Adrenal gland (tissue), 12 donors: Measurements from ENCODE around the gene OBSL1. TPM values are rescaled to one million over a fixed set of nuclear protein-coding genes. Genes with fewer than 3 reads are reported as not detected.

Source experiments
- DNase-seq, 7 donors: peaks; one replicate each; pipeline ENCODE4 v3.0.0-alpha.2; 2019 to 2020
- H3K27ac ChIP-seq, 5 donors: fragments of 200-600 bp; sonication (generic) in 4 of 5; 1 replicate in 3 of 5; 2 replicates in 2 of 5; pipeline versions ENCODE4 v1.5.1 to v1.8.0; 2016 to 2020; ENCODE audit warnings: mild to moderate bottlenecking in 1 of 5
- H3K27me3 ChIP-seq: fragments of 200-600 bp; 2 replicates; pipeline ENCODE4 v1.8.0; 2021
- H3K36me3 ChIP-seq, 2 donors: fragments of 200-600 bp; replicated peaks in 1 of 2; 1 replicate in 1 of 2; 2 replicates in 1 of 2; pipeline versions ENCODE4 v1.5.1 to v1.8.0; 2018 to 2022
- H3K4me1 ChIP-seq, 2 donors: fragments of 200-600 bp; replicated peaks in 1 of 2; 1 replicate in 1 of 2; 2 replicates in 1 of 2; pipeline versions ENCODE4 v1.5.1 to v1.8.0; 2018 to 2021
- H3K4me3 ChIP-seq, 4 donors: fragments of 200-600 bp; sonication (generic) in 3 of 4; one replicate each; pipeline ENCODE4 v1.5.1; 2016 to 2018
- H3K9me3 ChIP-seq, 3 donors: fragments of 200-600 bp; sonication (generic) in 1 of 3; replicated peaks in 1 of 3; 1 replicate in 2 of 3; 2 replicates in 1 of 3; pipeline versions ENCODE4 v1.5.1 to v1.8.0; 2016 to 2021
- CTCF ChIP-seq, 6 experiments: fragments of 450-650 bp in 4 of 6; fragments of 200-600 bp in 2 of 6; sonication (generic) in 1 of 6; IDR thresholded peaks; 1 replicate in 5 of 6; 2 replicates in 1 of 6; pipeline versions ENCODE4 v1.5.1 to v1.8.0; 2016 to 2021; ENCODE audit warnings: antibody characterized with exemption in 6 of 6, mild to moderate bottlenecking in 2 of 6, moderate library complexity in 1 of 6
- POLR2A ChIP-seq, 2 donors: fragments of 450-650 bp; IDR thresholded peaks; one replicate each; pipeline ENCODE4 v1.6.1; 2017; ENCODE audit warnings: antibody characterized with exemption in 2 of 2, mild to moderate bottlenecking in 2 of 2, moderate library complexity in 1 of 2
- whole genome bisulfite sequencing, 4 donors: extraction: QIAGEN DNeasy Blood & Tissue Kit in 2 of 4; methylation state at CpG; one replicate each; pipeline versions ENCODE4 v1.1.5 to v1.1.7; 2013 to 2017; 5-methylcytosine and 5-hydroxymethylcytosine counted together
- intact Hi-C, 2 donors: fragments of 100-400 bp; cut with DNase I; formaldehyde crosslinking; loops; one replicate each; pipeline versions ENCODE4 v1.14.1 to v1.15.0; 2022 to 2023
- polyA plus RNA-seq, 3 donors: library from polyadenylated mRNA; stranded (reverse); fragments of 200-250 nt in 2 of 3; fragments of 350-450 nt in 1 of 3; fragmentation: Illumina TruSeq in 1 of 3; extraction: RNeasy Lipid Tissue Mini Kit (QIAGEN cat#74804) in 1 of 3; gene quantifications; one replicate each; pipeline ENCODE4 v1.2.3, GENCODE V29; 2013 to 2014
- total RNA-seq, 9 donors: library from RNA; depleted of rRNA in 4 of 9; stranded (reverse); fragments of >200 nt in 4 of 9; fragments of 120-200 nt in 1 of 9; fragmentation: NEBNext Ultra II Directional in 1 of 9; extraction: Animal tissue kit (Norgen Biotek cat#: 25700) in 1 of 9; gene quantifications; one replicate each; pipeline versions ENCODE4 v1.1.0 to v1.2.4, GENCODE V29; 2013 to 2023
- donor health status: healthy with polysubstance abuse.
- donor health status: Bipolar disorder and iron deficiency.
- donor health status: DM: yes; HTN: yes; CAD: no.
- donor health status: DM: no; HTN: no; CAD: no.
- donor health status: DM: no; HTN: no; CAD: no.
- donor health status: DM: yes; HTN: yes; CAD: no.

OBSL1 gene
- total and polyA plus RNA-seq, 12 donors, result 63.9 to 427 (median 181) TPM

- Histone ChIP-seq H3K4me1 (no peaks in the 10 kb centered on the region), H3K9me3 (no peaks in the 10 kb centered on the region), H3K27ac (no peak overlapping the region), H3K4me3 (no peak overlapping the region), H3K36me3 (peaks cover 0 to 60% of the 10 kb centered on the region in 2 donors), H3K27me3 (no peaks in the 10 kb centered on the region)
- no peak for DNase-seq
- TF ChIP-seq POLR2A (IDR thresholded peaks at IDR 0.05) (no peak), CTCF (IDR thresholded peaks at IDR 0.05) (no peak)
- intact Hi-C loops, result no loop called here
- WGBS, 4 donors, result 93 to 96% (median 95%) methylated on average over 8 to 9 of the region's 9 CpGs
Measured at GRCh38 chr2:219611306-219611705, 40.0 kb upstream of the OBSL1 start.

- no peaks in the 10 kb centered on the region for H3K9me3 ChIP-seq
- peaks cover 0 to 52% of the 10 kb centered on the region in 2 donors for H3K36me3 ChIP-seq
- intact Hi-C loops, result no loop called here
- no peaks in the 10 kb centered on the region for H3K4me1 ChIP-seq
- H3K27ac ChIP-seq, result peak overlapping the region in 2 of 5 donors; percentile 39 to 81
- peak in 1 of 7 donors; percentile 48 for DNase-seq
- no peak overlapping the region for H3K4me3 ChIP-seq
- WGBS, 4 donors, result 81 to 85% (median 83%) methylated on average over 10 to 13 of the region's 13 CpGs
- H3K27me3 ChIP-seq, result no peaks in the 10 kb centered on the region
- TF ChIP-seq CTCF (IDR thresholded peaks at IDR 0.05) (no peak), POLR2A (IDR thresholded peaks at IDR 0.05) (no peak)
Measured at GRCh38 chr2:219609149-219609750, 37.9 kb upstream of the OBSL1 start.

- H3K4me1 ChIP-seq, result no peaks in the 10 kb centered on the region
- DNase-seq, result no peak
- peak overlapping the region in 1 of 5 donors; percentile 81 for H3K27ac ChIP-seq
- intact Hi-C loops, result no loop called here
- no peak for TF ChIP-seq POLR2A (IDR thresholded peaks at IDR 0.05)
- no peak for TF ChIP-seq CTCF (IDR thresholded peaks at IDR 0.05)
- 83 to 88% (median 85%) methylated on average over 9 to 15 of the region's 15 CpGs for WGBS, 4 donors
- no peak overlapping the region for H3K4me3 ChIP-seq
- peaks cover 0 to 57% of the 10 kb centered on the region in 2 donors for H3K36me3 ChIP-seq
- H3K27me3 ChIP-seq, result no peaks in the 10 kb centered on the region
- H3K9me3 ChIP-seq, result no peaks in the 10 kb centered on the region
Measured at GRCh38 chr2:219608399-219608964, 37.1 kb upstream of the OBSL1 start.

- H3K9me3 ChIP-seq, result no peaks in the 10 kb centered on the region
- WGBS, 4 donors, result 92 to 95% (median 93%) methylated on average over 2 to 15 of the region's 15 CpGs
- no peak overlapping the region for H3K27ac ChIP-seq
- H3K36me3 ChIP-seq, result peaks cover 0 to 61% of the 10 kb centered on the region in 2 donors
- no peaks in the 10 kb centered on the region for H3K4me1 ChIP-seq
- intact Hi-C loops, result no loop called here
- no peaks in the 10 kb centered on the region for H3K27me3 ChIP-seq
- DNase-seq, result no peak
- TF ChIP-seq POLR2A (IDR thresholded peaks at IDR 0.05) (no peak), CTCF (IDR thresholded peaks at IDR 0.05) (no peak)
- H3K4me3 ChIP-seq, result no peak overlapping the region
Measured at GRCh38 chr2:219607931-219608330, 36.6 kb upstream of the OBSL1 start.
